ENCODE results near the gene DSP.

DNA sequence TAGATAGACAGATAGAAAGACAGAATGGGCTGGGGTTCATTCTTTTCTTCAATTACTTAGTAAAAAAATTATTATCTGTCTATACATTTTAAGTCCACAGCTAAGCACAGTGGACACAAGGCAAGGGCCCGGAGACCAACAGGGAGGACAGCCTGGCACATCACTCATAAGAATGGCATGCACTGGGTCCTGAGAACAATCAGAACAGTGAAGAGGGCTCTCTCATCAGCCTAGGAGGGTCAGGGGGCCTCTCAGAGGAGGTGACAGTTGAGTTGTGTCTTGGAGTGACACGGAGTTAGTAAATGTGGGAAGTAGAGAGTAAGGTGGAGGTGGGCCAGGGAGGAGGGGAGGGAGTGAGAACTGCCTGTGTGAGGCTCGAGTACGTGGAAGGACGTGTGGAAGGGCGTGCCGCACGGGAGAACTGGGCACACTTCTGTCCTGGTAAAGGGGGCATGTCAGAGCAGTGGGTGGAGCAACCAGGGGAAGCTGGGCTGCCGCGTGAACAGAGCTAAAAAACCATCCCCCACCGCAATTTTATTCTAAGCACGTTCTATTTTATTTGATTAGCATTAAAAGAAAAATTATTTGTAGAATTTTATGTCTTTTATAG, 45.1 kb upstream of the DSP start:
- TF ChIP-seq, protein P1, sequence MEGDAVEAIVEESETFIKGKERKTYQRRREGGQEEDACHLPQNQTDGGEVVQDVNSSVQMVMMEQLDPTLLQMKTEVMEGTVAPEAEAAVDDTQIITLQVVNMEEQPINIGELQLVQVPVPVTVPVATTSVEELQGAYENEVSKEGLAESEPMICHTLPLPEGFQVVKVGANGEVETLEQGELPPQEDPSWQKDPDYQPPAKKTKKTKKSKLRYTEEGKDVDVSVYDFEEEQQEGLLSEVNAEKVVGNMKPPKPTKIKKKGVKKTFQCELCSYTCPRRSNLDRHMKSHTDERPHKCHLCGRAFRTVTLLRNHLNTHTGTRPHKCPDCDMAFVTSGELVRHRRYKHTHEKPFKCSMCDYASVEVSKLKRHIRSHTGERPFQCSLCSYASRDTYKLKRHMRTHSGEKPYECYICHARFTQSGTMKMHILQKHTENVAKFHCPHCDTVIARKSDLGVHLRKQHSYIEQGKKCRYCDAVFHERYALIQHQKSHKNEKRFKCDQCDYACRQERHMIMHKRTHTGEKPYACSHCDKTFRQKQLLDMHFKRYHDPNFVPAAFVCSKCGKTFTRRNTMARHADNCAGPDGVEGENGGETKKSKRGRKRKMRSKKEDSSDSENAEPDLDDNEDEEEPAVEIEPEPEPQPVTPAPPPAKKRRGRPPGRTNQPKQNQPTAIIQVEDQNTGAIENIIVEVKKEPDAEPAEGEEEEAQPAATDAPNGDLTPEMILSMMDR (IDR thresholded peaks at IDR 0.05 in 2 of 3, conservative IDR thresholded peaks at IDR 0.05 in 1 of 3; ENCODE audit: borderline replicate concordance in 1 of 3, insufficient read depth in 1 of 3, low read depth in 2 of 3, low read length in 2 of 3): no peak
- TF ChIP-seq EZH2 (IDR thresholded peaks at IDR 0.05) (no peak), RAD21 (IDR thresholded peaks at IDR 0.05; ENCODE audit: low read depth) (no peak), POLR2A (IDR thresholded peaks at IDR 0.05; ENCODE audit: borderline replicate concordance, extremely low read depth, insufficient read depth, insufficient read length) (no peak), CEBPB (IDR thresholded peaks at IDR 0.05; ENCODE audit: low read depth) (no peak), JUND (IDR thresholded peaks at IDR 0.05) (no peak)
- TF ChIP-seq, protein P2, sequence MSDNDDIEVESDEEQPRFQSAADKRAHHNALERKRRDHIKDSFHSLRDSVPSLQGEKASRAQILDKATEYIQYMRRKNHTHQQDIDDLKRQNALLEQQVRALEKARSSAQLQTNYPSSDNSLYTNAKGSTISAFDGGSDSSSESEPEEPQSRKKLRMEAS (IDR thresholded peaks at IDR 0.05): no peak
- TF ChIP-seq, protein P3, sequence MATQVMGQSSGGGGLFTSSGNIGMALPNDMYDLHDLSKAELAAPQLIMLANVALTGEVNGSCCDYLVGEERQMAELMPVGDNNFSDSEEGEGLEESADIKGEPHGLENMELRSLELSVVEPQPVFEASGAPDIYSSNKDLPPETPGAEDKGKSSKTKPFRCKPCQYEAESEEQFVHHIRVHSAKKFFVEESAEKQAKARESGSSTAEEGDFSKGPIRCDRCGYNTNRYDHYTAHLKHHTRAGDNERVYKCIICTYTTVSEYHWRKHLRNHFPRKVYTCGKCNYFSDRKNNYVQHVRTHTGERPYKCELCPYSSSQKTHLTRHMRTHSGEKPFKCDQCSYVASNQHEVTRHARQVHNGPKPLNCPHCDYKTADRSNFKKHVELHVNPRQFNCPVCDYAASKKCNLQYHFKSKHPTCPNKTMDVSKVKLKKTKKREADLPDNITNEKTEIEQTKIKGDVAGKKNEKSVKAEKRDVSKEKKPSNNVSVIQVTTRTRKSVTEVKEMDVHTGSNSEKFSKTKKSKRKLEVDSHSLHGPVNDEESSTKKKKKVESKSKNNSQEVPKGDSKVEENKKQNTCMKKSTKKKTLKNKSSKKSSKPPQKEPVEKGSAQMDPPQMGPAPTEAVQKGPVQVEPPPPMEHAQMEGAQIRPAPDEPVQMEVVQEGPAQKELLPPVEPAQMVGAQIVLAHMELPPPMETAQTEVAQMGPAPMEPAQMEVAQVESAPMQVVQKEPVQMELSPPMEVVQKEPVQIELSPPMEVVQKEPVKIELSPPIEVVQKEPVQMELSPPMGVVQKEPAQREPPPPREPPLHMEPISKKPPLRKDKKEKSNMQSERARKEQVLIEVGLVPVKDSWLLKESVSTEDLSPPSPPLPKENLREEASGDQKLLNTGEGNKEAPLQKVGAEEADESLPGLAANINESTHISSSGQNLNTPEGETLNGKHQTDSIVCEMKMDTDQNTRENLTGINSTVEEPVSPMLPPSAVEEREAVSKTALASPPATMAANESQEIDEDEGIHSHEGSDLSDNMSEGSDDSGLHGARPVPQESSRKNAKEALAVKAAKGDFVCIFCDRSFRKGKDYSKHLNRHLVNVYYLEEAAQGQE (IDR thresholded peaks at IDR 0.05; ENCODE audit: low read depth): no peak
- TF ChIP-seq, protein P4, sequence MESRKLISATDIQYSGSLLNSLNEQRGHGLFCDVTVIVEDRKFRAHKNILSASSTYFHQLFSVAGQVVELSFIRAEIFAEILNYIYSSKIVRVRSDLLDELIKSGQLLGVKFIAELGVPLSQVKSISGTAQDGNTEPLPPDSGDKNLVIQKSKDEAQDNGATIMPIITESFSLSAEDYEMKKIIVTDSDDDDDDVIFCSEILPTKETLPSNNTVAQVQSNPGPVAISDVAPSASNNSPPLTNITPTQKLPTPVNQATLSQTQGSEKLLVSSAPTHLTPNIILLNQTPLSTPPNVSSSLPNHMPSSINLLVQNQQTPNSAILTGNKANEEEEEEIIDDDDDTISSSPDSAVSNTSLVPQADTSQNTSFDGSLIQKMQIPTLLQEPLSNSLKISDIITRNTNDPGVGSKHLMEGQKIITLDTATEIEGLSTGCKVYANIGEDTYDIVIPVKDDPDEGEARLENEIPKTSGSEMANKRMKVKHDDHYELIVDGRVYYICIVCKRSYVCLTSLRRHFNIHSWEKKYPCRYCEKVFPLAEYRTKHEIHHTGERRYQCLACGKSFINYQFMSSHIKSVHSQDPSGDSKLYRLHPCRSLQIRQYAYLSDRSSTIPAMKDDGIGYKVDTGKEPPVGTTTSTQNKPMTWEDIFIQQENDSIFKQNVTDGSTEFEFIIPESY (IDR thresholded peaks at IDR 0.05; ENCODE audit: extremely low read depth, insufficient replicate concordance, low read length): no peak

Measured in HCT116 (cell line).